Peyer's patch (tissue), 4 donors: ENCODE data around the gene PITRM1.

ENCODE experiments used
- POLR2A ChIP-seq, 2 donors: fragments of 450-650 bp; IDR thresholded peaks; one replicate each; pipeline ENCODE4 v1.5.1; 2017; ENCODE audit warnings: antibody characterized with exemption in 2 of 2, mild to moderate bottlenecking in 2 of 2, moderate library complexity in 2 of 2
- TF ChIP-seq, protein P1 (sequence below), 6 experiments: fragments of 450-650 bp in 4 of 6; fragments of 200-600 bp in 2 of 6; sonication (generic) in 1 of 6; IDR thresholded peaks; one replicate each; pipeline ENCODE4 v1.5.1; 2017 to 2019; ENCODE audit warnings: antibody characterized with exemption in 6 of 6, mild to moderate bottlenecking in 3 of 6, moderate library complexity in 1 of 6

DNA sequence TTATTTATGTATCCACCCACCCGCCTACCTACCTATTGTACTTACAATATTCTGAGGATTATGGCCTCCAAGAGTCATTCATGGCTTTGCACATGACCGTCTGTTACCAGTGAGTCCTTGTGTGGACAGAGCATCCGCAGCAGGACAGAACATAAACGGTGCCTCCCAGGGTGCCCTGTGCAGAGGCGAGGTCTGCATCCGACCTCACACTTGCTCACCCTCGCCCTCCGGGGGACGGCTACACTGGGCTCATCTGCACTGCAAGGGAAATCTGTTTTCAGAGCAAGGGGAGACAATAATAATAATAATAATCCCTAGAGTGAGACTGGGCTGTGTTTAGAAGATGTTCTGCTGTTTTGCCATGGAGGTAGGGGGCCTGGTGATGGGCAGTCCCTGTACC is 75.4 kb downstream of the PITRM1 start:
- TF ChIP-seq, protein P1, sequence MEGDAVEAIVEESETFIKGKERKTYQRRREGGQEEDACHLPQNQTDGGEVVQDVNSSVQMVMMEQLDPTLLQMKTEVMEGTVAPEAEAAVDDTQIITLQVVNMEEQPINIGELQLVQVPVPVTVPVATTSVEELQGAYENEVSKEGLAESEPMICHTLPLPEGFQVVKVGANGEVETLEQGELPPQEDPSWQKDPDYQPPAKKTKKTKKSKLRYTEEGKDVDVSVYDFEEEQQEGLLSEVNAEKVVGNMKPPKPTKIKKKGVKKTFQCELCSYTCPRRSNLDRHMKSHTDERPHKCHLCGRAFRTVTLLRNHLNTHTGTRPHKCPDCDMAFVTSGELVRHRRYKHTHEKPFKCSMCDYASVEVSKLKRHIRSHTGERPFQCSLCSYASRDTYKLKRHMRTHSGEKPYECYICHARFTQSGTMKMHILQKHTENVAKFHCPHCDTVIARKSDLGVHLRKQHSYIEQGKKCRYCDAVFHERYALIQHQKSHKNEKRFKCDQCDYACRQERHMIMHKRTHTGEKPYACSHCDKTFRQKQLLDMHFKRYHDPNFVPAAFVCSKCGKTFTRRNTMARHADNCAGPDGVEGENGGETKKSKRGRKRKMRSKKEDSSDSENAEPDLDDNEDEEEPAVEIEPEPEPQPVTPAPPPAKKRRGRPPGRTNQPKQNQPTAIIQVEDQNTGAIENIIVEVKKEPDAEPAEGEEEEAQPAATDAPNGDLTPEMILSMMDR (IDR thresholded peaks at IDR 0.05), result no peak
- TF ChIP-seq POLR2A (IDR thresholded peaks at IDR 0.05), result no peak
